T-helper 17 cell (primary cell): Measurements from ENCODE around the gene CUEDC2. TPM values are rescaled to one million over a fixed set of nuclear protein-coding genes. Genes with fewer than 3 reads are reported as not detected.
"Not testable (repeated sequence)": the region's sequence is repeated elsewhere in the genome, so short reads cannot be mapped to it uniquely, and the experiment has no call there.

Source experiments
- ATAC-seq: fragments of 150-1000 bp; cut with Tn5 transposase; 2 replicates; pipeline ENCODE4 v1.10.0; 2021; ENCODE audit warnings: mild to moderate bottlenecking, moderate library complexity
- DNase-seq, 3 donors: peaks; one replicate each; pipeline versions ENCODE4 v3.0.0 to v3.0.0-alpha.2; 2020 to 2021
- H3K9me3 ChIP-seq: one replicate; pipeline ENCODE4 v1.7.0; 2013; ENCODE audit warnings: low read length, mild to moderate bottlenecking; ENCODE audit not compliant: control insufficient read depth, poor library complexity, severe bottlenecking
- H3K27ac Mint-ChIP-seq: one replicate; pipeline ENCODE4 v1.8.0; 2022; ENCODE audit warnings: mild to moderate bottlenecking, moderate library complexity, mixed read lengths
- H3K27me3 Mint-ChIP-seq: one replicate; pipeline ENCODE4 v1.8.0; 2022; ENCODE audit warnings: mixed read lengths
- H3K36me3 Mint-ChIP-seq: one replicate; pipeline ENCODE4 v1.8.0; 2022; ENCODE audit warnings: low read depth, mixed read lengths
- H3K4me1 Mint-ChIP-seq: one replicate; pipeline ENCODE4 v1.8.0; 2022; ENCODE audit warnings: mild to moderate bottlenecking, mixed read lengths
- H3K4me3 Mint-ChIP-seq: one replicate; pipeline ENCODE4 v1.8.0; 2022; ENCODE audit warnings: mild to moderate bottlenecking, moderate library complexity, mixed read lengths
- total RNA-seq, 4 donors: library from RNA in 2 of 4; stranded (reverse) in 2 of 4; gene quantifications; one replicate each; pipeline ENCODE4 v1.2.3 and lab custom pipeline; 2022 to 2026

The CUEDC2 gene
- total RNA-seq, 2 donors from 2014 or later: 27.4 to 30.7 TPM

GRCh38 chr10:102462512-102463054 is 30.2 kb upstream of the CUEDC2 start:
- ATAC-seq (no peak), DNase-seq (no peak)
- H3K4me3 Mint-ChIP-seq: peak overlapping the region; percentile 92
- no peaks in the 10 kb centered on the region for H3K9me3 ChIP-seq
- H3K36me3 Mint-ChIP-seq: no peaks in the 10 kb centered on the region
- peaks cover 25% of the 10 kb centered on the region for H3K4me1 Mint-ChIP-seq
- H3K27ac Mint-ChIP-seq: no peak overlapping the region
- no peaks in the 10 kb centered on the region for H3K27me3 Mint-ChIP-seq

GRCh38 chr10:102461187-102462054 is 29.0 kb upstream of the CUEDC2 start:
- H3K4me1 Mint-ChIP-seq: peaks cover 25% of the 10 kb centered on the region
- ATAC-seq: peak; percentile 99
- H3K36me3 Mint-ChIP-seq: no peaks in the 10 kb centered on the region
- H3K4me3 Mint-ChIP-seq: peak overlapping the region; percentile 92
- DNase-seq: peak; percentile 89 to 97 (median 91)
- H3K27ac Mint-ChIP-seq: peak overlapping the region; percentile 93
- no peaks in the 10 kb centered on the region for H3K9me3 ChIP-seq
- no peaks in the 10 kb centered on the region for H3K27me3 Mint-ChIP-seq

- Mint-ChIP-seq H3K27me3 (no peaks in the 10 kb centered on the region), H3K36me3 (no peaks in the 10 kb centered on the region), H3K4me3 (peak overlapping the region; percentile 92), H3K4me1 (peaks cover 25% of the 10 kb centered on the region), H3K27ac (peak overlapping the region; percentile 93)
- ATAC-seq: peak; percentile 25
- no peak for DNase-seq
- no peaks in the 10 kb centered on the region for H3K9me3 ChIP-seq
These were observed 28.4 kb upstream of the CUEDC2 start for GRCh38 chr10:102460836-102461186.

- ATAC-seq (no peak), DNase-seq (no peak)
- Mint-ChIP-seq H3K27ac (peak overlapping the region; percentile 8), H3K36me3 (no peaks in the 10 kb centered on the region), H3K4me1 (peaks cover 25% of the 10 kb centered on the region), H3K27me3 (no peaks in the 10 kb centered on the region), H3K4me3 (no peak overlapping the region)
- no peaks in the 10 kb centered on the region for H3K9me3 ChIP-seq
These were observed 26.3 kb upstream of the CUEDC2 start for GRCh38 chr10:102458656-102459055.

- DNase-seq: no peak
- ATAC-seq: no peak
- Mint-ChIP-seq H3K27me3 (no peaks in the 10 kb centered on the region), H3K27ac (peak overlapping the region; percentile 8), H3K4me1 (peaks cover 27% of the 10 kb centered on the region), H3K4me3 (no peak overlapping the region), H3K36me3 (peaks cover 2% of the 10 kb centered on the region)
- H3K9me3 ChIP-seq: no peaks in the 10 kb centered on the region
These were observed 25.3 kb upstream of the CUEDC2 start for GRCh38 chr10:102457591-102458150.

- Mint-ChIP-seq H3K27ac (no peak overlapping the region), H3K4me3 (no peak overlapping the region), H3K4me1 (peaks cover 22% of the 10 kb centered on the region), H3K36me3 (peaks cover 2% of the 10 kb centered on the region), H3K27me3 (no peaks in the 10 kb centered on the region)
- DNase-seq (no peak), ATAC-seq (no peak)
- no peaks in the 10 kb centered on the region for H3K9me3 ChIP-seq
These were observed 23.6 kb upstream of the CUEDC2 start for GRCh38 chr10:102455893-102456471.

GRCh38 chr10:102454662-102455487 is 22.5 kb upstream of the CUEDC2 start:
- not testable (repeated sequence) for H3K4me3 Mint-ChIP-seq, H3K36me3 Mint-ChIP-seq

GRCh38 chr10:102453502-102453901 is 21.1 kb upstream of the CUEDC2 start:
- peak overlapping the region; percentile 82 for H3K27ac Mint-ChIP-seq
- H3K36me3 Mint-ChIP-seq: peaks cover 2% of the 10 kb centered on the region
- H3K4me3 Mint-ChIP-seq: no peak overlapping the region

More at GRCh38 chr10:102454662-102455487, 22.5 kb upstream of the CUEDC2 start:
- H3K9me3 ChIP-seq, H3K27ac Mint-ChIP-seq, H3K27me3 Mint-ChIP-seq, ATAC-seq, DNase-seq: not testable (repeated sequence)
- H3K4me1 Mint-ChIP-seq: peaks cover 19% of the 10 kb centered on the region

GRCh38 chr10:102452672-102453340 is 20.4 kb upstream of the CUEDC2 start:
- no peaks in the 10 kb centered on the region for H3K9me3 ChIP-seq
- no peak for ATAC-seq
- Mint-ChIP-seq H3K4me1 (peaks cover 20% of the 10 kb centered on the region), H3K27ac (peak overlapping the region; percentile 82), H3K27me3 (no peaks in the 10 kb centered on the region), H3K4me3 (no peak overlapping the region), H3K36me3 (peaks cover 2% of the 10 kb centered on the region)
- DNase-seq: no peak

More at GRCh38 chr10:102453502-102453901, 21.1 kb upstream of the CUEDC2 start:
- Mint-ChIP-seq H3K4me1 (peaks cover 20% of the 10 kb centered on the region), H3K27me3 (no peaks in the 10 kb centered on the region)
- H3K9me3 ChIP-seq: no peaks in the 10 kb centered on the region
- DNase-seq: no peak
- no peak for ATAC-seq

- no peak for ATAC-seq
- DNase-seq: no peak
- Mint-ChIP-seq H3K27me3 (no peaks in the 10 kb centered on the region), H3K36me3 (peaks cover 2% of the 10 kb centered on the region), H3K4me3 (peak within 1 kb of the TSS; percentile 94), H3K27ac (peak within 1 kb of the TSS; percentile 82), H3K4me1 (peaks cover 15% of the 10 kb centered on the region)
- no peaks in the 10 kb centered on the region for H3K9me3 ChIP-seq
These were observed 19.0 kb upstream of the CUEDC2 start, which contains the start of gene C10orf95 for GRCh38 chr10:102451105-102451969. Gene C10orf95, minus strand, starts transcription at chr10:102451543. Its CDS starts 450 bp downstream, at chr10:102451093.

- Mint-ChIP-seq H3K36me3 (peaks cover 2% of the 10 kb centered on the region), H3K27ac (peak overlapping the region; percentile 87), H3K4me1 (peaks cover 15% of the 10 kb centered on the region), H3K4me3 (peak overlapping the region; percentile 94), H3K27me3 (no peaks in the 10 kb centered on the region)
- ATAC-seq (peak; percentile 85), DNase-seq (peak; percentile 83 to 86 (median 83))
- no peaks in the 10 kb centered on the region for H3K9me3 ChIP-seq
These were observed 18.2 kb upstream of the CUEDC2 start for GRCh38 chr10:102450374-102451104.
